ENCODE data around the gene ALG12.

DNA sequence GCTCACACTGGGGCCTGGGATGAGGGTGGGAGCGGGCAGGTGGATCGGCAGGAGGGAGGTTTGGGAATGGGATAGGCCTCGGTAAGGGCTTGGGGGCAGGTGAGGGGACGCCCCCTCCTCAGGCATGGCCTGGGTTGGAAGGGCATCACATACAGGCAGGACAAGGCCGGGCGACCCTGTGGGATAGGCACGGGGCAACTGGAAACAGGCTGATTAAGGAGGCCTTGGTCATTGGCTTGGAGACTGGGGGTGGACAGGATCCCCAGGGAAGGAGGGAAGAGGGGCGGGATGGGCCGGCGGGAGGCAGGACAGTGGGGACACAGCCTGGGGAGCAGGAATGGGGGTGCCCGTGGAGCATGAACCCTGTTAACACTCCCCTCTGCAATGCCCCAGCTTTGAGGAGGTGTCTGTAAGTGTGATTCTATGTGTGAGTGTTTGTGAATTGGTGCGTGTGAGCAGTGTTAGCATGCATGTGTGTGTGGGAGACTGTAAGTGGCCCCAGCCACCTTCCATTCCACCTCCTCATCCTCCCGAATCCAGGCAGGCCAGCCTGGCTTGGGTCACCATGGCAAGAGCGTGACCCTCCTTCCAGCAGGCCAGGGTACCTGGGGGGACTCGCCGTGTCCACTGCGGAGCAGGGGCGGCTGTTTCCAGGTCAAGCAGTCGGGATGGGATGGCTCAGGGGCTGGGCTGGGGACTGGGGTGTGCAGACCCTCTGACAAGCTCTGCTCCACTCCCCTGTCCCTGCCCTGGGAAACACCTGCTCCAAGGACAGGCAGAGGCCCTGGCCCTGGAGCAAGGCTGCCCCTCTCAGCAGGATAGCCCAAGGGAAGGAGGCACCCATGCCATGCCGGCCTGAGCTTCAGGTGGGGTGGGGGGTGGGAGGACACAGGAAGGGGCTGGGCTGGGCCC lies 38.9 kb upstream of the ALG12 start:
- TF ChIP-seq, protein P1, sequence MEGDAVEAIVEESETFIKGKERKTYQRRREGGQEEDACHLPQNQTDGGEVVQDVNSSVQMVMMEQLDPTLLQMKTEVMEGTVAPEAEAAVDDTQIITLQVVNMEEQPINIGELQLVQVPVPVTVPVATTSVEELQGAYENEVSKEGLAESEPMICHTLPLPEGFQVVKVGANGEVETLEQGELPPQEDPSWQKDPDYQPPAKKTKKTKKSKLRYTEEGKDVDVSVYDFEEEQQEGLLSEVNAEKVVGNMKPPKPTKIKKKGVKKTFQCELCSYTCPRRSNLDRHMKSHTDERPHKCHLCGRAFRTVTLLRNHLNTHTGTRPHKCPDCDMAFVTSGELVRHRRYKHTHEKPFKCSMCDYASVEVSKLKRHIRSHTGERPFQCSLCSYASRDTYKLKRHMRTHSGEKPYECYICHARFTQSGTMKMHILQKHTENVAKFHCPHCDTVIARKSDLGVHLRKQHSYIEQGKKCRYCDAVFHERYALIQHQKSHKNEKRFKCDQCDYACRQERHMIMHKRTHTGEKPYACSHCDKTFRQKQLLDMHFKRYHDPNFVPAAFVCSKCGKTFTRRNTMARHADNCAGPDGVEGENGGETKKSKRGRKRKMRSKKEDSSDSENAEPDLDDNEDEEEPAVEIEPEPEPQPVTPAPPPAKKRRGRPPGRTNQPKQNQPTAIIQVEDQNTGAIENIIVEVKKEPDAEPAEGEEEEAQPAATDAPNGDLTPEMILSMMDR (conservative IDR thresholded peaks at IDR 0.05; ENCODE audit: low read depth, low read length) = no peak
- no peak for TF ChIP-seq EZH2 (IDR thresholded peaks at IDR 0.05; ENCODE audit: borderline replicate concordance, low read depth, low read length, poor library complexity, severe bottlenecking)
